GM19463 (cell line): ENCODE measurements around the gene ACAA2.

ENCODE experiments used
- ATAC-seq: cut with Tn5 transposase; IDR thresholded peaks from one replicate; pipeline ENCODE4 v1.9.1; 2021; ENCODE audit warnings: mild to moderate bottlenecking, moderate library complexity; ENCODE audit not compliant: unreplicated experiment

Gene ACAA2

GRCh38 chr18:49768051-49768391 is 45.3 kb downstream of the ACAA2 start:
- ATAC-seq, result no peak

- no peak for ATAC-seq
These were observed 46.0 kb downstream of the ACAA2 start for GRCh38 chr18:49767111-49768050.

GRCh38 chr18:49766646-49767045 is 46.7 kb downstream of the ACAA2 start:
- ATAC-seq, result no peak

- no peak for ATAC-seq
These were observed 49.3 kb downstream of the ACAA2 start for GRCh38 chr18:49764032-49764431.

- ATAC-seq, result no peak
These were observed 49.7 kb downstream of the ACAA2 start for GRCh38 chr18:49763590-49763989.

GRCh38 chr18:49762191-49763077 is 50.9 kb downstream of the ACAA2 start:
- no peak for ATAC-seq

- ATAC-seq, result no peak
These were observed 51.6 kb downstream of the ACAA2 start for GRCh38 chr18:49761771-49762170.

GRCh38 chr18:49758263-49758610 is 55.1 kb downstream of the ACAA2 start:
- ATAC-seq, result no peak

GRCh38 chr18:49757513-49758262 is 55.6 kb downstream of the ACAA2 start:
- ATAC-seq, result no peak

GRCh38 chr18:49756671-49757362 is 56.5 kb downstream of the ACAA2 start:
- no peak for ATAC-seq

GRCh38 chr18:49756135-49756534 is 57.2 kb downstream of the ACAA2 start:
- ATAC-seq, result no peak

GRCh38 chr18:49755489-49755888 is 57.8 kb downstream of the ACAA2 start:
- no peak for ATAC-seq

- no peak for ATAC-seq
These were observed 58.5 kb downstream of the ACAA2 start for GRCh38 chr18:49754866-49755265.

GRCh38 chr18:49753643-49754042 is 59.7 kb downstream of the ACAA2 start:
- no peak for ATAC-seq

GRCh38 chr18:49752095-49752457 is 61.3 kb downstream of the ACAA2 start:
- no peak for ATAC-seq

GRCh38 chr18:49751427-49752094 is 61.8 kb downstream of the ACAA2 start:
- ATAC-seq, result no peak

- no peak for ATAC-seq
These were observed 63.8 kb downstream of the ACAA2 start for GRCh38 chr18:49749563-49749962.

GRCh38 chr18:49747876-49748275 is 65.5 kb downstream of the ACAA2 start:
- no peak for ATAC-seq

- no peak for ATAC-seq
These were observed 68.0 kb downstream of the ACAA2 start for GRCh38 chr18:49745045-49746014.
